Measurements from ENCODE around the gene DMD.

GRCh38 chrX:31459361-31459760 lies 1752.0 kb downstream of the DMD start:
- TF ChIP-seq CTCF (IDR thresholded peaks at IDR 0.05) (no peak), POLR2A (IDR thresholded peaks at IDR 0.05) (no peak), POLR2AphosphoS5 (IDR thresholded peaks at IDR 0.05) (no peak)
